OCI-LY1 (cell line): Measurements from ENCODE around the gene FARS2.

Experiments
- EZH2 ChIP-seq: fragments of 200-600 bp; sonication (generic), shearing (Covaris generic); IDR thresholded peaks from 2 replicates; pipeline ENCODE4 v1.8.0; 2017; ENCODE audit warnings: borderline replicate concordance, mixed run types, mild to moderate bottlenecking, antibody characterized with exemption, low read length, moderate library complexity, mixed read lengths
- TF ChIP-seq, protein P1 (sequence below): fragments of 200-600 bp; sonication (generic), shearing (Covaris generic); IDR thresholded peaks from 2 replicates; pipeline ENCODE4 v1.5.1; 2017; ENCODE audit warnings: mild to moderate bottlenecking, antibody characterized with exemption, low read length, moderate library complexity, mixed read lengths

DNA sequence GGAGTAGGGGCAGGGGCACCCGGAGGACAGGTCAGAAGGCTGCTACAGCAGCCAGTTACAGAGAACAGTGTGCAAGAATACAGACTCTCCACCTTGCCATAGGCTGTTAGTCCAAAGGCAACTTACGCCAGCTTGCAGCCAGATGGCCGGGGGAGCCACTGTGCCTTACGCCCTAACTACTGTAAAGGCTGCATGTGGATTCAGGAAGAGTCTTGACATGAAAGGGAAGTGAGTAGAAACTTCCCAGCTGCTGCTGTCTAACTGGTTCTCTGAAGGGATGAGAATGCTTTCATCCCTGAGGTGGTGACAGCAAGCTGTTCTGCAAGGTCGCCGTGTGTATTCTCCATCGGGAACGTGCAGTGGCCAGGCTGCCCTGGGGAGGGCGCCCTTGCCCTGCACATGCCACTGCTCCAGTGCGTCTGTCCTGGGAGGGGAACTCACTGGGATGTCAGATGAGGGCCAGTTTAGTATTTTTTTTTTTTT is 46.7 kb upstream of the FARS2 start:
- TF ChIP-seq, protein P1, sequence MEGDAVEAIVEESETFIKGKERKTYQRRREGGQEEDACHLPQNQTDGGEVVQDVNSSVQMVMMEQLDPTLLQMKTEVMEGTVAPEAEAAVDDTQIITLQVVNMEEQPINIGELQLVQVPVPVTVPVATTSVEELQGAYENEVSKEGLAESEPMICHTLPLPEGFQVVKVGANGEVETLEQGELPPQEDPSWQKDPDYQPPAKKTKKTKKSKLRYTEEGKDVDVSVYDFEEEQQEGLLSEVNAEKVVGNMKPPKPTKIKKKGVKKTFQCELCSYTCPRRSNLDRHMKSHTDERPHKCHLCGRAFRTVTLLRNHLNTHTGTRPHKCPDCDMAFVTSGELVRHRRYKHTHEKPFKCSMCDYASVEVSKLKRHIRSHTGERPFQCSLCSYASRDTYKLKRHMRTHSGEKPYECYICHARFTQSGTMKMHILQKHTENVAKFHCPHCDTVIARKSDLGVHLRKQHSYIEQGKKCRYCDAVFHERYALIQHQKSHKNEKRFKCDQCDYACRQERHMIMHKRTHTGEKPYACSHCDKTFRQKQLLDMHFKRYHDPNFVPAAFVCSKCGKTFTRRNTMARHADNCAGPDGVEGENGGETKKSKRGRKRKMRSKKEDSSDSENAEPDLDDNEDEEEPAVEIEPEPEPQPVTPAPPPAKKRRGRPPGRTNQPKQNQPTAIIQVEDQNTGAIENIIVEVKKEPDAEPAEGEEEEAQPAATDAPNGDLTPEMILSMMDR = peak; percentile 74
- TF ChIP-seq EZH2 = no peak
